CD4-positive, CD25-positive, alpha-beta regulatory T cell (primary cell): ENCODE results near the gene CCDC7. TPM values are rescaled to one million over a fixed set of nuclear protein-coding genes. Genes with fewer than 3 reads are reported as not detected.
"Not testable (repeated sequence)": the region's sequence is repeated elsewhere in the genome, so short reads cannot be mapped to it uniquely, and the experiment has no call there.

ENCODE experiments used
- ATAC-seq, 2 donors: fragments of 150-1000 bp; cut with Tn5 transposase; one replicate each; pipeline ENCODE4 v1.10.0; 2021; ENCODE audit warnings: low read depth in 2 of 2, moderate number of reproducible peaks in 2 of 2, moderate library complexity in 1 of 2
- DNase-seq, 3 donors: peaks; one replicate each; pipeline versions ENCODE4 v3.0.0 to v3.0.0-alpha.2; 2012 to 2022; ENCODE audit warnings: mixed read lengths in 1 of 3
- H3K27ac ChIP-seq: one replicate; pipeline ENCODE4 v1.7.0; 2013; ENCODE audit warnings: mild to moderate bottlenecking, low read length; ENCODE audit not compliant: insufficient read depth, poor library complexity, severe bottlenecking
- H3K27me3 ChIP-seq: one replicate; pipeline ENCODE4 v1.7.0; 2013; ENCODE audit warnings: low read length; ENCODE audit not compliant: control insufficient read depth, insufficient read depth
- H3K36me3 ChIP-seq: one replicate; pipeline ENCODE4 v1.7.0; 2013; ENCODE audit warnings: mild to moderate bottlenecking, low read length, moderate library complexity; ENCODE audit not compliant: control insufficient read depth, insufficient read depth
- H3K4me1 ChIP-seq: 2 replicates; pipeline ENCODE4 v1.7.0; 2013; ENCODE audit warnings: mild to moderate bottlenecking, low read length; ENCODE audit not compliant: insufficient read depth, control insufficient read depth, poor library complexity, severe bottlenecking
- H3K4me3 ChIP-seq: one replicate; pipeline ENCODE4 v1.7.0; 2013; ENCODE audit warnings: low read depth, mild to moderate bottlenecking, low read length, moderate library complexity
- H3K9me3 ChIP-seq, 2 experiments: 1 replicate in 1 of 2; 2 replicates in 1 of 2; pipeline ENCODE4 v1.7.0; 2013; ENCODE audit warnings: low read length in 2 of 2, mild to moderate bottlenecking in 1 of 2, moderate library complexity in 1 of 2; ENCODE audit not compliant: control insufficient read depth in 2 of 2
- H3K27ac Mint-ChIP-seq, 3 donors: one replicate each; pipeline ENCODE4 v1.8.0; 2020 to 2022; ENCODE audit warnings: mild to moderate bottlenecking in 3 of 3, mixed read lengths in 3 of 3, moderate library complexity in 2 of 3
- H3K27me3 Mint-ChIP-seq: one replicate; pipeline ENCODE4 v1.8.0; 2022; ENCODE audit warnings: mild to moderate bottlenecking, mixed read lengths
- H3K36me3 Mint-ChIP-seq: one replicate; pipeline ENCODE4 v1.8.0; 2020; ENCODE audit warnings: mixed read lengths
- H3K4me1 Mint-ChIP-seq, 4 donors: one replicate each; pipeline ENCODE4 v1.8.0; 2020 to 2022; ENCODE audit warnings: mixed read lengths in 4 of 4, mild to moderate bottlenecking in 1 of 4
- H3K4me3 Mint-ChIP-seq, 4 donors: one replicate each; pipeline ENCODE4 v1.8.0; 2020 to 2022; ENCODE audit warnings: mild to moderate bottlenecking in 4 of 4, mixed read lengths in 4 of 4, moderate library complexity in 3 of 4
- H3K9me3 Mint-ChIP-seq, 7 donors: one replicate each; pipeline ENCODE4 v1.8.0; 2020 to 2022; ENCODE audit warnings: mixed read lengths in 7 of 7, mild to moderate bottlenecking in 3 of 7, moderate library complexity in 2 of 7
- polyA plus RNA-seq, 4 donors: library from polyadenylated mRNA; unstranded; fragments of 300-500 nt; fragmentation: Illumina TruSeq; gene quantifications; one replicate each; pipeline ENCODE4 v1.2.3, GENCODE V29; 2021
- total RNA-seq: library from RNA; stranded (reverse); gene quantifications from one replicate; pipeline ENCODE4 v1.2.3, GENCODE V29; 2022

Gene CCDC7
- total and polyA plus RNA-seq, 5 donors from 2014 or later = 6.8 to 73.6 (median 29.9) TPM

DNA sequence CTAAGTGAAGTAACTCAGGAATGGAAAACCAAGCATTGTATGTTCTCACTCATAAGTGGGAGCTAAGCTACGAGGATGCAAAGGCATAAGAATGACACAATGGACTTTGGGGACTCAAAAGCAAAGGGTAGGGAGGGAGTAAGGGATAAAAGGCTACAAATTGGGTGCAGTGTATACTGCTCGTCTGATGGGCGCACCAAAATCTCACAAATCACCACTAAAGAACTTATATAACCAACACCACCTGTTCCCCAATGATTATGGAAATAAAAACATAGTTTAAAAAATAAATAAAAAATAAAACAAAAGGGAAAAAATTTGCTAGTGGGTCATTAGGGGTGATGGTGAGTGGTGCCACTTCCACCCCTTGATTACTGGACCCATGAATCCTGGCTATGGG lies 351.5 kb downstream of the CCDC7 start:
- not testable (repeated sequence) for ATAC-seq, H3K27me3 Mint-ChIP-seq, H3K36me3 Mint-ChIP-seq, H3K27me3 ChIP-seq, H3K36me3 ChIP-seq, H3K9me3 Mint-ChIP-seq, H3K27ac ChIP-seq, H3K4me1 ChIP-seq, H3K4me1 Mint-ChIP-seq, H3K4me3 ChIP-seq, H3K27ac Mint-ChIP-seq, H3K4me3 Mint-ChIP-seq, H3K9me3 ChIP-seq
- peak in 1 of 3 donors; percentile 18 for DNase-seq

DNA sequence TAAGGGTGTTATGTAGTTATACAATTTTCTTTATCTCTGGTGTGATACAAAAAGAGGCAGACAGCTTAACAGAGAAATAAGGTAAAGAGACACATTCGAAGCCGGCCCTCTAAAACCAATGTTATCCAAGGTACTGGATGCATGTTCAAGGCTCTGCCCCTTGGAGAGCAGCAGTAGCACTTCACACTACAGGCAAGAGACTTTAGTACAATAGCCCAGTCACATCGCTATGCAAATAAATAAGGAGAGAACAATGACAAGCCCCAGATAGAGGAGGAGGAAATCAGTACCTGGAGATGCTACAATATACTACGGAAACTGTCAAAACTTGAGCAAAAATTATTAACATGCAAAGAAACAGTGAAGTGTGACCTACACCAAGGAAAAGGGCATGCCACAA lies 401.0 kb downstream of the CCDC7 start:
- H3K4me3 ChIP-seq = no peak overlapping the region
- no peak overlapping the region for H3K4me3 Mint-ChIP-seq

GRCh38 chr10:32851301-32851700 lies 405.4 kb downstream of the CCDC7 start:
- no peaks in the 10 kb centered on the region for H3K4me1 ChIP-seq
- no peak overlapping the region for H3K4me3 Mint-ChIP-seq
- H3K27ac ChIP-seq = no peak overlapping the region
- H3K36me3 Mint-ChIP-seq = no peaks in the 10 kb centered on the region
- no peak overlapping the region for H3K27ac Mint-ChIP-seq
- peaks cover 4% of the 10 kb centered on the region for H3K27me3 Mint-ChIP-seq
- H3K4me3 ChIP-seq = no peak overlapping the region
- H3K9me3 ChIP-seq = no peaks in the 10 kb centered on the region
- DNase-seq = no peak
- ATAC-seq = no peak
- no peaks in the 10 kb centered on the region for H3K36me3 ChIP-seq
- peaks cover 0 to 2% (median 0%) of the 10 kb centered on the region in 7 donors for H3K9me3 Mint-ChIP-seq
- H3K4me1 Mint-ChIP-seq = peaks cover 0 to 5% (median 2%) of the 10 kb centered on the region in 4 donors
- H3K27me3 ChIP-seq = no peaks in the 10 kb centered on the region

More for the DNA sequence above, 401.0 kb downstream of the CCDC7 start:
- Mint-ChIP-seq H3K36me3 (no peaks in the 10 kb centered on the region), H3K27me3 (peaks cover 4% of the 10 kb centered on the region), H3K27ac (no peak overlapping the region), H3K4me1 (peaks cover 0 to 3% (median 0%) of the 10 kb centered on the region in 4 donors), H3K9me3 (peaks cover 0 to 2% (median 0%) of the 10 kb centered on the region in 7 donors)
- DNase-seq (no peak), ATAC-seq (no peak)
- Histone ChIP-seq H3K4me1 (no peaks in the 10 kb centered on the region), H3K27me3 (no peaks in the 10 kb centered on the region), H3K27ac (no peak overlapping the region), H3K9me3 (no peaks in the 10 kb centered on the region), H3K36me3 (no peaks in the 10 kb centered on the region)

GRCh38 chr10:32854435-32854834 lies 408.5 kb downstream of the CCDC7 start:
- Mint-ChIP-seq H3K4me1 (peaks cover 0 to 5% (median 3%) of the 10 kb centered on the region in 4 donors), H3K27ac (no peak overlapping the region), H3K36me3 (no peaks in the 10 kb centered on the region), H3K27me3 (no peaks in the 10 kb centered on the region), H3K9me3 (peaks cover 0 to 3% (median 0%) of the 10 kb centered on the region in 7 donors), H3K4me3 (no peak overlapping the region)
- no peak overlapping the region for H3K27ac ChIP-seq
- DNase-seq (no peak), ATAC-seq (no peak)
- no peak overlapping the region for H3K4me3 ChIP-seq
- no peaks in the 10 kb centered on the region for H3K9me3 ChIP-seq
- H3K4me1 ChIP-seq = no peaks in the 10 kb centered on the region
- H3K36me3 ChIP-seq = no peaks in the 10 kb centered on the region
- no peaks in the 10 kb centered on the region for H3K27me3 ChIP-seq

GRCh38 chr10:32865170-32865569 lies 419.2 kb downstream of the CCDC7 start:
- Mint-ChIP-seq H3K4me3 (no peak overlapping the region), H3K36me3 (peaks cover 3% of the 10 kb centered on the region), H3K9me3 (peaks cover 0 to 7% (median 1%) of the 10 kb centered on the region in 7 donors), H3K4me1 (peaks cover 0 to 2% (median 0%) of the 10 kb centered on the region in 4 donors), H3K27me3 (peaks cover 6% of the 10 kb centered on the region), H3K27ac (no peak overlapping the region)
- DNase-seq (no peak), ATAC-seq (no peak)
- no peak overlapping the region for H3K27ac ChIP-seq
- no peaks in the 10 kb centered on the region for H3K36me3 ChIP-seq
- no peaks in the 10 kb centered on the region for H3K9me3 ChIP-seq
- H3K4me3 ChIP-seq = no peak overlapping the region
- no peaks in the 10 kb centered on the region for H3K4me1 ChIP-seq
- H3K27me3 ChIP-seq = no peaks in the 10 kb centered on the region

GRCh38 chr10:32877915-32878314 lies 432.0 kb downstream of the CCDC7 start:
- H3K4me1 ChIP-seq = no peaks in the 10 kb centered on the region
- Mint-ChIP-seq H3K4me3 (no peak overlapping the region), H3K36me3 (peaks cover 3% of the 10 kb centered on the region), H3K4me1 (no peaks in the 10 kb centered on the region), H3K27ac (no peak overlapping the region), H3K27me3 (no peaks in the 10 kb centered on the region), H3K9me3 (peaks cover 2 to 9% (median 4%) of the 10 kb centered on the region in 7 donors)
- DNase-seq (no peak), ATAC-seq (no peak)
- H3K9me3 ChIP-seq = no peaks in the 10 kb centered on the region
- no peaks in the 10 kb centered on the region for H3K36me3 ChIP-seq
- H3K4me3 ChIP-seq = no peak overlapping the region
- no peaks in the 10 kb centered on the region for H3K27me3 ChIP-seq
- no peak overlapping the region for H3K27ac ChIP-seq

- ATAC-seq = no peak
- H3K9me3 ChIP-seq = no peaks in the 10 kb centered on the region
- Mint-ChIP-seq H3K9me3 (peaks cover 0 to 5% (median 2%) of the 10 kb centered on the region in 7 donors), H3K27ac (no peak overlapping the region), H3K27me3 (no peaks in the 10 kb centered on the region), H3K4me3 (no peak overlapping the region), H3K4me1 (no peaks in the 10 kb centered on the region), H3K36me3 (peaks cover 3% of the 10 kb centered on the region)
- no peak overlapping the region for H3K27ac ChIP-seq
- no peak for DNase-seq
- no peaks in the 10 kb centered on the region for H3K27me3 ChIP-seq
- no peaks in the 10 kb centered on the region for H3K36me3 ChIP-seq
- no peaks in the 10 kb centered on the region for H3K4me1 ChIP-seq
- H3K4me3 ChIP-seq = no peak overlapping the region
Measured at GRCh38 chr10:32878646-32879045, 432.7 kb downstream of the CCDC7 start.

DNA sequence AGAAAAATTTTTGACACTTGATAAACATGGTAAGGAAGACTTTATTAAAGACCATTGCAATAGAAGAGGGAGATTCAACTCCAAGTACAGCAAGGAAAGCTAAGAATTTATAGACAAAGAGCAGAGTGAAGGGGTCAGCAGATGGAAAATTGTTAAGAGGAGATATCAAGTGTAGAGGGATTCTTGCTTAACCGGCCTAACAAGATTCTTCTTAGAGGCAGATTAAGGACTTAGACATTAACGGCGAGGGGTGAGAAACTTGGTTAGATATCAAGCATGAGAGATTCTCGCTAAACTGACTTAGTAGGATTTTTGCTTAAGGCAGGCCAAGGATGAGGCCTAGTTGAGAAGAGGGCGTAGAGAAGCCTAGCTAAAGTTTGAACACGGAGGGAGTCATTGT lies 436.1 kb downstream of the CCDC7 start:
- DNase-seq (no peak), ATAC-seq (no peak)
- Mint-ChIP-seq H3K4me3 (no peak overlapping the region), H3K27ac (no peak overlapping the region), H3K4me1 (no peaks in the 10 kb centered on the region), H3K36me3 (no peaks in the 10 kb centered on the region), H3K27me3 (no peaks in the 10 kb centered on the region), H3K9me3 (peaks cover 0 to 3% (median 0%) of the 10 kb centered on the region in 7 donors)
- Histone ChIP-seq H3K27ac (no peak overlapping the region), H3K4me1 (no peaks in the 10 kb centered on the region), H3K36me3 (no peaks in the 10 kb centered on the region), H3K9me3 (no peaks in the 10 kb centered on the region), H3K4me3 (no peak overlapping the region), H3K27me3 (no peaks in the 10 kb centered on the region)
